IPS-NIHi7 (cell line): ENCODE results near the gene CXCR4.
"Not testable (repeated sequence)": the region's sequence is repeated elsewhere in the genome, so short reads cannot be mapped to it uniquely, and the experiment has no call there.

ENCODE experiments used
- DNase-seq: peaks from one replicate; pipeline ENCODE4 v3.0.0; 2012; ENCODE audit warnings: mixed read lengths; ENCODE audit errors: extremely low spot score

CXCR4 gene

DNA sequence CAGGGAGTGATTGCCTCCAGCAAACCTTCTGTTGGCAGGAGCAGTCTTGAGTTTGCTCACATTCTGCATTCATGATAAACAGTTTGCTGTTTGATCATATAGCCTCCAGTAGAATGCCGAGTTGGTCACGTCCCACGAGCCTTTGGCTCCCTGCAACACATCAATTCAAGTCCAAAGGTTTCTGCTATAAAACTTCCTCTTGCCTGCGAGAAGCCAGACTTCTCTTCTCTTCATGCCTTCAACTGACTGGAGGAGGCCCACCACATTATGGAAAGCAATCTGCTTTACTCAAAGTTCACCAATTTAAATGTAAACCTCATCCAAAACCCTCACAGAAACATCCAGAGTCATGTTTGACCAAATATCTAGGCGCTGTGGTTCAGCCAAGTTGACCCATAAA is 40.8 kb downstream of the CXCR4 start:
- no peak for DNase-seq

DNA sequence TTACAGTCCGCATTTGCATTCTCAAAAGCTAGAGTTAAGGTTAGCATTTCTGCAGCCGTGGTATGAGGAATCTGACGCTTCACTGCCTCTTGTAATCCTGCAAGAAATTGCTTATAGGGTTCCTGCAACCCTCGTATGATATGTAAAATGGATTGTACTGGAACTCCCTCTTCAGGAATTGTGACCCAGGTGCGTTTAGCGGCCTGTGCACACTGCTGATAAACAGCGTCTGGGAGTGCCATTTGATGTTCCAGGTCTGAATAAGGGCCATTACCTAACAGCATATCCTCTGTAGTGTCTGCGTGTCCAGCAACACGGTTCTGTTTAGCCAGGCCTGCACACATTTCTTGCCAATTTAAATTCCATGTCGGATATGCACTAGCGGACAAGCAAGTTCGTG is 42.5 kb downstream of the CXCR4 start:
- no peak for DNase-seq

GRCh38 chr2:136072621-136073020 is 45.3 kb downstream of the CXCR4 start:
- no peak for DNase-seq

GRCh38 chr2:136071887-136072286 is 46.1 kb downstream of the CXCR4 start:
- DNase-seq: not testable (repeated sequence)

DNA sequence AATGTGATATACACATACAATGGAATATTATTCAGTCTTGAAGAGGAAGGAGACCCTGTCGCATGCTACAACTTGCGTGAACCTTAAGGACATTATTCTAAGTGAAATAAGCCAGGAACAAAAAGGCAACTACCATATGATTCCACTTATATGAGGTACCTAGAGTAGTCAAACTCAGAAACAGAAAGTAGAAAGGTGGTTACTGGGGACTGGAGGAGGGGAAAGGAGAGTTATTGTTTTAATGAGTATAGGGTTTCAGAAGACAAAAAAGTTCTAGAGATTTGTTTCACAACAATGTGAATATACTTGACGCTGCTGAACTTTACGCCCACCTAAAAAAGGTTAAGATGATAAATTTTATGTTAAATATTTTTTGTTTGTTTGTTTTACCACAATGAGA is 47.0 kb downstream of the CXCR4 start:
- no peak for DNase-seq

GRCh38 chr2:136069773-136070172 is 48.2 kb downstream of the CXCR4 start:
- no peak for DNase-seq

DNA sequence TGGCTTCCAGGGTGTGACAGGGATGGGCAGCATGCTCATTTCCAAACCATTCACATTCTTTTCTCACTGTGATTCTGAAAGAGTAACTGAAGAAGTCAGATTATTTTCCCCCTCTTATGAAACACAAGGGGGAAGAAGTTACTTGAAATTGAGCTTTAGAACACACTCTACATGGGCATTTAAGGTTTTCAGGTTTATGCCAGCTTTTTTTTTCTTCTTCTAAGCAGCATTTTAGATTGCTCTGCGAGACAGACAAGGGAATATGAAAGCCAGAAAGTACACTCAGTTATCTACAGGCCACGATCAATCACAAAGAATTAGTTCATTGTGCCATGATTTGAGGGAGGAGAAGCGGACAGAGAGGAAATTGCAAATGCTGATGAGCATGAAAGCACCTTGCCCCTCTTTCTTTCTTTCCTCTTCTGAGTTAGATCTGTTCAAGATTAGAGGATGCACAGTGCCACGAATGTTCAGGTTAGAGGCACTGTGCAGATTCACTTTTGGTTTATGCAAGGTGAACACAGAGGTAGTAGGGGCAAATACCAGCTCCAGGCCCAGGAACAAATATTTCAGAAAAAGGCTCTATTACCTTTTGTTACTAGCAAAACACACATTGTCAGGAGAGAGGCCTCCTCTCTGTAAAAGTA is 49.2 kb downstream of the CXCR4 start:
- DNase-seq: no peak

GRCh38 chr2:136067897-136068580 is 49.9 kb downstream of the CXCR4 start:
- no peak for DNase-seq

DNA sequence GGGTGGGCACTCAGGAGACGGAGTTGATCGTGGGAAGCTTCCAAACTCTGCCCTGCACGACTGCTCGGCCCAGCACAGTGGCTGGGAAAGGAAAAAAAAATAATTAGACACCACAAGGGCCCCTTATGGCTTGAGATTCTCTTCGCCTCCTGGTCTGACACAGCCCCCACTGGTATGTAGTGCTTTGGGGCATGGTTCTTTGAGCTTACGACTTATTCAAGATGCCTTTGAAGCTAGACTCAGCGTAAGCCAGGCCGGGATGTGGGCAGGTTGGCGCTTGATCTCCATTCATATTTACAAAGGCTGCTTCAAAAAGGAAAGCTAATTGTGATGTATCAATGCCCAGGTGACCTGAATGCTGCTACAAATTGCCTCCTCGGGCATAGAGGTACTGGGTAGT is 50.5 kb downstream of the CXCR4 start:
- DNase-seq: no peak

DNA sequence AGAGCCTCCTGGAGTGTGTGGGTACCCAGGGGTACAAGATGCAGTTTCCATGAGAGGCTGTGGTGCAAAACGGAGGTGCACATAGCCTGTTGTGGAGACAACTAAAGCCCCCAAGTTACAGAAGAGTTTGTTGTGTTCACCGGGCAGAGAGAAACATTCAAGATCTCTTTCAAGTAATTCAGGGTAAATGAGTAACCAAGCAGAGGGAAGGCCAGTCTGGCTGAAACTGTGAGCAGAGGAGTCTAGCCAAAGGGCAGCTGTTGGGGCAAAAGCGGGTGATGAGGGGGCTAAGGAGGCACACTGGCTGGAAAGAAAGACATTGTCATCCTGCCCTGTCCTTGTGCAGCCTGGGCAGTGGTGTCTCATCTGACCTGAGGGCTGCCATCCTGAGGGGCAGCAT is 52.0 kb downstream of the CXCR4 start:
- no peak for DNase-seq

DNA sequence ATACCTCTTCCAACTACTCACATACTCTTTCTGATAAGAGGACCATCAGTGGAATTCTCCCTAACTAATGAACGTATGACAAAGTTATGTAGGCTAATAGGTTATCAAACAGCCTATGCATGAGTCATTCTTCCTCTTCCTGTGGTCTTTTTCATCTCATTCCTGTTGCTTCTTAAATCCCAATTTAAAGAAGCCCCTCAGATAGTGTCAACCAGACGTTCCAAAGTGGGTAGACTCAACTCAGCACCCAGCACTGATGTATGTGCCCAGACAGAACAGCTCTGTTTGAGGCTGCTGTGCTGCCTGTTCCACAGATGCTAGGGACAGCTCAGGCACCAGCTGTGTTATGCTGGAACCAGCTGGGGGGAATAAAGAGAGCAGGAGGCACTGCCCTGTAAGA is 52.6 kb downstream of the CXCR4 start:
- DNase-seq: no peak
